GM18861 (cell line): ENCODE data around the gene DNAL1.
"Not testable (repeated sequence)": the region's sequence is repeated elsewhere in the genome, so short reads cannot be mapped to it uniquely, and the experiment has no call there.

Source experiments
- ATAC-seq: cut with Tn5 transposase; IDR thresholded peaks from one replicate; pipeline ENCODE4 v1.9.1; 2021; ENCODE audit not compliant: unreplicated experiment

DNAL1 gene

DNA sequence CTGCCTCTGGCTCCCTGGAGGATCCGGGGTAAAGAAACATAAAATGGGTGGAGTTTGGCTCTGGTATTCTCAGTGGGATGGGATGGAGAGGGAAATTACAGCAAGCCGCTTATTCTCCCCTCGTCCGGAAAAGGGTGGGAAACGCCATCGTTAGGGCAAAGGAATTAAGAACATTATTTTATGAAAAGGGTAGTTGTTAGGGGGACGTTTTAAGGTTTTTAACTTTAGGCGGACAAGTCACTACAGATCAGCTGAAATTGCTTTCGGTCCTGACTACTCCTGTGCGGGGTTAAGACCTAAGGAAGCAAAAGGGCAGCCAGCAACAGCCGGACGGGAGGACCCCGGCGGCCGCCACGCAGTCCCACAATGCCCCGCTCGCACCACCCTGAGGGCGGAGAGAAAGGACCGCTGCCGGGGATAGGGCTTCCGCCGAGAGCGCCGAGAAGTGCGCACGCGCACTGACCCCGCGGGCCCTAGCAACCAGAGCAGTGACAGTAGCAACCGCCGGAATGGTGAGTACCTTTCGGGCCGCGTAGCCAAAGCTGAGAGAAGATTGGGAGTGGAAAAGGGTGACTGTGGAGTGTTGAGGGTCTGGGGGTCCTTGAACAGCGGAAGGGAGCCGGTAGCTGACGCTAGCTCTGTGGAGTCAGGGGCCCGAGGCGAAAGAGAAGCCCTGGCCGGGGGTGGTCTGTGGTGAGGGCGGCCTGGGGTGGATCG lies at the start of gene DNAL1:
TSS of gene DNAL1 (plus strand) at position 456 of the 717 bp plus-strand sequence. CDS start at position 510, 54 bp downstream.
- ATAC-seq: peak; percentile 91

DNA sequence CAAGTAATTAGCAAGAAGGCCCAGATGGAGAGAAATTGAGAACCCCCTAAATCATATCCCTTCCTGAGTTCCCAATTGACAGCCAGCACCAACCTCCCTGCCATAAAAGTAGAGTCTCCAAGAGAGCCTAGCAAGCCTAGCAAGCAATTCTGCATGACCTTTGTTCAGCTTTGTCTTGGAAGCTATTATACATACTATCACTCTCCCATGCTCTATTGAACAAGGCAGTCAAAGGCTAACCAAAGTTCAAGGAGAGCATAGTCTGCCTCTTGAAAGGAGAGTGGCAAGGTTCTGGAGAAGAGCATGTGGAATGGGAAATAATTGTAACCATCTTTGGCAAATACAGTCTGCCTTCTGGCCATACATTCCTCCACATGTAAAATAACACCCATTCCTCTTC lies 45.3 kb upstream of the DNAL1 start:
- no peak for ATAC-seq

DNA sequence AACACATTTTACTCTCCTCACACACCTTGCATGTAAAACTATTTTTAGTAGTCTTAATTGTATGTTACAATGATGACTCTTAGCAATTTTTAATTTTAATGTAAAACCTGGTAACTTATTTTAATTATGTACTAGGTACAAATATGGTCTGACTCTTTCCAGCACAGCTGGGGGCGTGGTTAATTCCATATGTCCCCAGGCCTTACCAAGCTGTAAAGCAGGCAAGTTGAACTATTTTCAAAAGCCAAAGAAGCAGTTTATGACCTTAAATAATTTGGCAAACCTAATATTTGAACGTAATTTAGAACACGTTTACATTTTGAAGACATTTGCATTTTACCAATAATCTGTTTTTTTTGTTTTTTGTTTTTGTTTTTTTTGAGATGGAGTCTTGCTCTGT lies 41.8 kb upstream of the DNAL1 start:
- ATAC-seq: no peak

DNA sequence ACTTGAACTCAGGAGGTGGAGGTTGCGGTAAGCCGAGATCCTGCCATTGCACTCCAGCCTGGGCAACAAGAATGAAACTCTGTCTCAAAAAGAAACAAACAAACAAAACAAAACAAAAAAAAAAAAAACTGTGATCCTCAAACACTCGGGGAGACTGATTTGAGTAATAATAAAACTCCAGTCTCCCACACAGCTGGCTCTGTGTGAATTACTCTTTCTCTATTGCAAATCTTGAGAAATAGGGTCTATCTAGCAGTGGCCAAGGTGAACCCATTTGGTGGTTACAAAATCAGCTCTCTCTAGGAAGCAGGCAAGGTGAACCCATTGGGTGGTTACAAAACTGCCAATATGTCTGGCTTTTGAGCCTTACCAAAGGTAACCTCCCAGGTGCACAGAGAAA lies 38.5 kb upstream of the DNAL1 start:
- no peak for ATAC-seq

GRCh38 chr14:73607241-73607640 lies 37.5 kb upstream of the DNAL1 start:
- no peak for ATAC-seq

- ATAC-seq: no peak
These were observed 34.1 kb upstream of the DNAL1 start for GRCh38 chr14:73610687-73611086.

GRCh38 chr14:73612339-73613045 lies 32.3 kb upstream of the DNAL1 start, which contains the start of gene ACOT6:
TSS of gene ACOT6 (plus strand) at chr14:73612517. CDS start at chr14:73612572, 55 bp downstream.
- ATAC-seq: peak; percentile 62

GRCh38 chr14:73613046-73613383 lies 31.8 kb upstream of the DNAL1 start:
- no peak for ATAC-seq

DNA sequence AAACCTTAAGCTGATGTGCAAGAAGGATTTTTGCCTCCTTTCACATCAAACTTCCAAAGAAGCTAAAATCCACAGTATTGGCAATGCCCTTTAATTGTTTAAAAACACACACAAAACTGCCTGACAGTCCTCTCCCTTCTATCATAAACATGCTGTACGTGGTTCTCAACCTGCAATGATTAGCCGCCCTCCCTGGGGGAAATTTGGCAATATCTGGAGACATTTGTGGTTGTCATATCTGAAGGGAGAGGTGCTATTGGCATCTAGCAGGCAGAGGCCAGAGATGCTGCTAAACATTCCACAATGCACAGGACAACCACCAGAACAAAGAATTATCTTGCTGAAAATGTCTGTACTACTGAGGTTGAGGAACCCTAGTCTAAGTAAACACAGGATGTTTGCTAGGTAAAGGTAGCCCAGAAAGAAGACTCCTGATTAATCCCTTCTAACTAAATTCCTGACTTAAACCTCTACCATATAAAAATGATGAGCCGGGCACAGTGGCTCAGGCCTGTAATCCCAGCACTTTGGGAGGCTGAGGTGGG lies 31.3 kb upstream of the DNAL1 start:
- no peak for ATAC-seq

DNA sequence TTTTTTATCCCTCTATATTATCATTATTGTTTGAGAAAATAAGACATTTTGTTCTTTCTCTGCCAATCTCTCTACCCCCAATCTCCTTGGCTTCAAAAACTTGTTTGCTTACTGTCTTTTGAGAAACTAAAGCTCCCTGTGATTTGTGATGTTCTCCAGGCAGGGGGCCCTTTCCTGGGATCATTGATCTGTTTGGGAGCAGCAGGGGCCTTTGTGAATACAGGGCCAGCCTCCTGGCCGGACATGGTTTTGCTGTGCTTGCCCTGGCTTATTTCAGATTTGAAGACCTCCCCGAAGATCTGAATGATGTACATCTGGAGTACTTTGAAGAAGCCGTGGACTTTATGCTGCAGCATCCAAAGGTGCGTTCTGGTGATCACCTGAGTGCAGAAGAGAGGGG lies 28.0 kb upstream of the DNAL1 start:
- ATAC-seq: no peak

DNA sequence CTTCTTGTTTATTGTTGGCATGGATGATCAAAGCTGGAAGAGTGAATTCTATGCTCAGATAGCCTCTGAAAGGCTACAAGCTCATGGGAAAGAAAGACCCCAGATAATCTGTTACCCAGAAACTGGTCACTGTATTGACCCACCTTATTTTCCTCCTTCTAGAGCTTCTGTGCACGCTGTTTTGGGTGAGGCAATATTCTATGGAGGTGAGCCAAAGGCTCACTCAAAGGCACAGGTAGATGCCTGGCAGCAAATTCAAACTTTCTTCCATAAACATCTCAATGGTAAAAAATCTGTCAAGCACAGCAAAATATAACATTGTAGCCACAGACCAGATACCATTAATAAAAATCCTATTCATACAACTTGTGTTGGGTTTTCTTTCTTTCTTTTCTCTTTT lies 25.3 kb upstream of the DNAL1 start:
- ATAC-seq: no peak

DNA sequence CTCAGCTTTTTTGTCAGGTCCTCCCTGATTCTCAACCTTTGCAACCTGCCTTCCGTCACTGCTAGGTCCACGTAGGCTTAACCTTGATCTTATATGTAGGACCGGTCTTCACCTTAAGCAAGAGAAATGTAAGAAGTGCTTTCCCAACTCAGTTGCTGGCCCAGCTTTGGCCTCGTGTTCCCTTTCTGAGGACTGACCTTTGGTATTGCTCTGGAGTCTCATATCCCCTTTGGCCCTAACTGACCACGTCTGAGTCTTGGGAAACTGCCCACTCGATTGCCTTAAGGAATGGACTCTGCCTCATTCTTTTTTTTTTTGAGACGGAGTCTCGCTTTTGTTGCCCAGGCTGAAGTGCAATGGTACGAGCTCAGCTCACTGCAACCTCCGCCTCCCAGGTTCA lies 24.5 kb upstream of the DNAL1 start:
- no peak for ATAC-seq

- no peak for ATAC-seq
These were observed 21.2 kb upstream of the DNAL1 start for GRCh38 chr14:73623504-73624054.

GRCh38 chr14:73625706-73626105 lies 19.1 kb upstream of the DNAL1 start:
- ATAC-seq: no peak

GRCh38 chr14:73627151-73627558 lies 17.6 kb upstream of the DNAL1 start:
- no peak for ATAC-seq

DNA sequence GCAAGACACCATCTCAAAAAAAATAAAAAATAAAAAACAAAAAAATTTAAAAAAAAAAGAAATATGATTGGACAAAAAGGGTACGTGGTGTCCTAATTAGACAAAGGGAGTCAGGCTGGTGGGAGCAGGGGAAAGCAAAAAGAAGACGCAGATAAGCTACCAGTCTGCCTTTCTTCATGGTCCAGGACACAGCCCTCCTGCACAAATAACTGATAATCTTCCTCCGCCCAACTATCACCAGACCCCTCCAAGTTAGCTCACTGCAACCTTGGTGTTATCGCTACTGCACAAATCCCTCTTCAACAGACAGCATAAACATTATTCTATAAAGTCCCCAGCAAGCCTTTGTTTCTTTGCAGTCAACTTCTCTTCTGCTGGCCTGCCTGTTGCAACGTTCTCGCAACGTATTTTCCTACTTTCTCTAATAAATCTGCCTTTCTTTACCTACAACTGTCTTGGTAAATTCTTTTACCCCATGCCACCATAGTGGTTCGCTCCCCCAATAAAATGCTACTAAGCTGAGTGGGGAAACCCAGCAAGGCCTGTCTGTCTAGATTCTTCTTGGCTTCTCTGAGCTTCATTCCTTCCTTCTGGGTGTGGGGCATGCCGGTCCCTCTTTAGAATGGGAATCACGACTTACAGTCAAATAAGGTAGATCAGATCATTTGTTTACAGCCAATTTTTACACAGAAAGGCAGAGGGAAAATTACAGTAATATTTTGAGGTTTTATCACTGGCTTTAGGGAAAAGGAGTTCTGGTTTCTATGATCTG lies 14.6 kb upstream of the DNAL1 start:
- ATAC-seq: no peak

- ATAC-seq: no peak
These were observed 11.4 kb upstream of the DNAL1 start for GRCh38 chr14:73633116-73634010.

GRCh38 chr14:73634011-73634833 lies 10.6 kb upstream of the DNAL1 start:
- no peak for ATAC-seq

DNA sequence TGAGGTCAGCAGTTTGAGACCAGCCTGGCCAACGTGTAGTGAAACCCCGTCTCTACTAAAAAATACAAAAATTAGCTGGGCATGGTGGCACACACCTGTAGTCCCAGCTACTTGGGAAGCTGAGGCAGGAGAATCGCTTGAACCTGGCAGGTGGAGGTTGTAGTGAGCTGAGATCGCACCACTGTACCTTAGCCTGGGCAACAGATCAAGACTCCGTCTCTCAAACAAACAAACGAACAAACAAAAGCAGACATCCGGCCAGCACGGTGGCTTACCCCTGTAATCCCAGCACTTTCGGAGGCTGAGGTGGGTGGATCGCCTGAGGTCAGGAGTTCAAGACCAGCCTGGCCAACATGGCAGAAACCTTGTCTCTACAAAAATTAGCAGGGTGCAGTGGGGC lies 8.4 kb upstream of the DNAL1 start:
- not testable (repeated sequence) for ATAC-seq
